IPS-18c (cell line): Measurements from ENCODE around the gene IL22.
"Not testable (repeated sequence)": the region's sequence is repeated elsewhere in the genome, so short reads cannot be mapped to it uniquely, and the experiment has no call there.

Experiments
- H3K4me3 ChIP-seq: 2 replicates; pipeline ENCODE4 v1.7.0; 2013; ENCODE audit warnings: low read depth, mild to moderate bottlenecking, low read length, moderate library complexity; ENCODE audit not compliant: insufficient read depth
- H3K9me3 ChIP-seq: one replicate; pipeline ENCODE4 v1.6.1; 2013; ENCODE audit warnings: mild to moderate bottlenecking, low read length, moderate library complexity; ENCODE audit not compliant: control insufficient read depth, insufficient read depth

The IL22 gene

DNA sequence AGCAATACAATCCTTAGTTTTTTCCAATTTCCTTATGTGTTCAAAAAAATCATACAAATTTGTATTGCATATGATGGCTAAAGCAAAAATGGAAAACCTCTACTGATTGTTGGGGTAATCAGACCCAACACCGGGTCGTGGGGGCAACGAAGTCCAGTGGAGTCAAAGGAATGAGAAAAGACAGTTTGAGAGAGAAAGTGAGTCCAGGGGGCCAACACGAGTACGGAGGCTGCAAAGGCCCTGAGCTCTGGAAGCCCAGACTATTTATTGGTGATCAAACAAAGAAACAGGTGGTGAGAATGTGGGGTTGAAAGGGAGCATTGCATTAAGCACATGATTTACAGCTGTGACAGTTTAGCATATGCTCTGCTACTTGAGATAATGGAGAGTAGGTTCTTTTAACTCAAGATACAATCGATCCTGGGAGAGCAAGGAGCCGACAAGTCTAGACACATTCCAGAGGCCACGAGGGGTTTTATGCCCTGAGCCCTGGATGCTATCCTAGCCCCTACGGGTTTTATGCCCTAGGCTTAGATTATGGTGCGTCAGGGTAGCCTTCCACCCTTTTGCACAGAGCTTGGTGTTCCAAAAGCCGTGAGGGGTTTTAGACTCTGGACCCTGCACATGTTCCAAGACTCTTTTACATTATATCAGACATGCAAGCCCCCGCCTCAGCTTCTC, 44.2 kb downstream of the IL22 start:
- H3K9me3 ChIP-seq, H3K4me3 ChIP-seq: not testable (repeated sequence)

DNA sequence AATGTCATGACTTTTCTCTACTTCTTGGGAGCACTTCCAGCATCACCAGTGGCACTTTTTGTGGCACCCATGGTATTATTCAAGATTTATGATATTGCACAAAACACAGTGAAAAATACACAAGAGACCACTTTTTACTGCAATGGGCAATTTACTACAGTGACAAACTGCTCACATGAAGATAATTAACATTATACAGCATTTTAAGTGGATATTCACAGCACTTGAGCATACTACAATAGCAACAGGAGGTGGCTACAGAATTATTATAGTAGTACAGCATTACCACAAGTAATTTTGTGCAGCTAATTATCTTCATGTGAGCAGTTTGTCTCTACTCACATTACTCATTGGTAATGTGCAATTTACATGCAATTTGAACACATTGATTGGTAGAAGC, 46.1 kb downstream of the IL22 start:
- H3K9me3 ChIP-seq, result no peaks in the 10 kb centered on the region
- H3K4me3 ChIP-seq, result no peak overlapping the region

DNA sequence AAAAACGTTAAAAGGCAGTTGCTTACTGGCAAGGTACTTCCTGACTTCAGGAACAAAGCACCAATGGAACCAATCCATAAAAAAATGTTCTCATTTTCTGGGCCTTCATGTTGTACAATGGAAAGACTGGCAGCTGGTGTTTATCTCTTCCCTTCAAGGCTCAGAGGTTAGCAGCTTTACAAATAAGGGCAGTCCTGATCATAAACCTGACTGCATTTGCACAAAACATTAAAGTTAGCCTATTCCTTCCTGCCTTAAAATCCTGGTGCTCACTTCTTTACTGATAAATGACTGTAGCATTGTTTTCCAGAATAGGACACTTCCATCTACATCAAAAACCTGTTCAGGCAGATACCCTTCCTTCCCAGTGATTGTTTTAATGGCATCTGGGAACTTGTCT, 47.0 kb downstream of the IL22 start:
- Histone ChIP-seq H3K4me3 (no peak overlapping the region), H3K9me3 (no peaks in the 10 kb centered on the region)

DNA sequence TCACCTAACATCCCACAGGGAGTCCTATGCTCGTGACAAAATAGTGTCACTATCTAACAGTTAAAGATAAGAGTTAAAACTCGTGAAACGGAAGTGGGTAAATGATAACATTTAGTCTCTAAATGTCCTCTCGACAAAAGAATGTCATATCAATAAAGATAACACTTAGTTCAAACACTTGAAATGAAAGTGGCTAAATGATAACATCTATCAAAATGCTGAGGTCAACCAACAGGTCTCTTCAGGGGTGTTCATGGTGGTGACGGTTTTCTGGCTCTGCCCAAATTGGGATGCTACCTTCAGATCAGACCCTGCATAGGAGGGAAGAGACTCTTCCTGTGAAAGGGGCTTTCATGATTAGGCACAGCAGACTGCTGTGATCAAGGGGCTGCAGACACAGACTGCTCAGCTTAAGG, 49.9 kb downstream of the IL22 start:
- Histone ChIP-seq H3K9me3 (no peaks in the 10 kb centered on the region), H3K4me3 (no peak overlapping the region)

DNA sequence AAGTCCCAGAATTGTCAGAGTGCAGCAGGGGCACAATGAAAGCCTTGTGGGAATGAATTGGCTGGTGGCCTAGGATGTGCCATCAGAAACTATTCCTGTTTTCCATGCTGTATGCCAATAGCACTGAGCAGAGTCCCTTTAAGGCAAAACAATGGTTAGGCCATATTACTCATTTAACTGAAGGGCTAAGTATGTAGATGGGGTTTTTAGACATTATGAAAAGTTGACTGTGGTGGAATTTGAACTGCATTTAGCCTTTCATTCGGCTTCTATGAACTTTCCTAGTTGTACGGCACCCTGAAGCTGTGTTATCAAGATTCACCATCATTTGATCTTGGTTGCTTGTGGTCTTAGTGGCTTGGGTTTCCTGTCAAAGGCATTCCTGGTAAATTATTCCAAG, 52.5 kb downstream of the IL22 start:
- H3K9me3 ChIP-seq, result no peaks in the 10 kb centered on the region
- no peak overlapping the region for H3K4me3 ChIP-seq

DNA sequence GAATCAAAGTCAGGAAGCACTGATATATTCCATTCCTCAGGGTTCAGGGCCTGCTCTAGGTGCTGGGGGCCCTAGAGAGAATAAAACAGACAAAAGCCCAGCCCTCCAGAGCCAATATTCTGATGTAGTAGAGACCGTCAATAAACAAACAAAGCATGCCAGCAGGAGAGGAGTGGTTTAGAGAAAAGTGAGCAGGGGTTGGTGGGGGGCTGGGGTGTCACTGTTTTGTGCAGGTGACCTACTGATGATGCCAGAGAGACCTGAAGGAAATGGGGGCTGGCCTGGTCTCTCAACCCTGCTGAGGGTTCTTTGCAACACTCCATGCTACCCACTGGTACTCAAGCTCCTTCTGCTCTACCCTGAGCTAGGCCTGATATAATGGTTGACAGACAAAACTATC, 54.3 kb downstream of the IL22 start:
- H3K9me3 ChIP-seq, result no peaks in the 10 kb centered on the region
- no peak overlapping the region for H3K4me3 ChIP-seq

DNA sequence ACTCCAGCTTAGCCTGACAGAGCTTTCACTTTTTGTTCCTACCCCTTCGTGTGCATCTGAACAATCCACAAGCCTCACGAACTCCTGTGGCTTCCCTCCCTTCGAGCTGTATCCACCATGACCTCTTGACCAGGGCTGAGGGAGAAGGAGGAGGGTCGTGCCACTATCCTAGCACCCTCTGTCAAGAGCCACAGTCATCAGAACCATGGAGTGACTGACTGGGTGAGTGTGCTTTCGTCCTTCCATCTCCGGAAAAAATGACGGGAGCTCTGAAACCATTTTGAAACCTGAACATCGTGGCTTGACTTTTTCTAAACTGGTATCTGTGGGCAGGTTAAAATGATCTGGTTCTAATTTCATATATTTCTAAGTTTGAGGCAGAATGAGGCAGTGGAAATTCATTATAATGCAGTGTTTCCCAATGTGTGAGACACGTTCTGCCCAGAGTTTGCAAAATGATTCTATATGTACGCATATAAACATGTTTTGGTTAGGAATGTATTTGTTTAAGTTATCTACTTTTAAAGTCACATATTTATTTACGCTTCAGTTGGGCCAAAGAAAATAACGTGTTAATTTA, 54.8 kb downstream of the IL22 start:
- Histone ChIP-seq H3K4me3 (no peak overlapping the region), H3K9me3 (no peaks in the 10 kb centered on the region)
